Stimulated activated CD4-positive, alpha-beta T cell treated with anti-CD3 and anti-CD28 coated beads, Interleukin-1b, Interleukin-23, amount 100 ng/mL, for 48 hours (primary cell): ENCODE measurements around the gene ST6GALNAC2.
A peak's percentile ranks its signal among the peaks of the same experiment; 100 is the strongest.
"Not testable (repeated sequence)": the region's sequence is repeated elsewhere in the genome, so short reads cannot be mapped to it uniquely, and the experiment has no call there.

Source experiments
- DNase-seq: peaks from one replicate; pipeline ENCODE4 v3.0.0-alpha.2; 2020

ST6GALNAC2 gene

GRCh38 chr17:76585649-76586593 lies at the start of gene ST6GALNAC2:
Gene ST6GALNAC2, minus strand, starts transcription at chr17:76585860. Its CDS starts 52 bp downstream, at chr17:76585808.
- DNase-seq: peak; percentile 16

GRCh38 chr17:76635039-76635438 lies 49.4 kb upstream of the ST6GALNAC2 start:
- no peak for DNase-seq

- no peak for DNase-seq
These were observed 48.1 kb upstream of the ST6GALNAC2 start for GRCh38 chr17:76633628-76634328.

GRCh38 chr17:76631821-76632565 lies 46.3 kb upstream of the ST6GALNAC2 start:
- no peak for DNase-seq

GRCh38 chr17:76630151-76630550 lies 44.5 kb upstream of the ST6GALNAC2 start:
- no peak for DNase-seq

GRCh38 chr17:76627510-76627909 lies 41.9 kb upstream of the ST6GALNAC2 start:
- DNase-seq: no peak

- no peak for DNase-seq
These were observed 40.8 kb upstream of the ST6GALNAC2 start for GRCh38 chr17:76626442-76626841.

GRCh38 chr17:76625496-76625895 lies 39.8 kb upstream of the ST6GALNAC2 start:
- DNase-seq: no peak

GRCh38 chr17:76623271-76624146 lies 37.8 kb upstream of the ST6GALNAC2 start:
- DNase-seq: peak; percentile 71

GRCh38 chr17:76617838-76618237 lies 32.2 kb upstream of the ST6GALNAC2 start:
- DNase-seq: no peak

GRCh38 chr17:76614912-76615617 lies 29.4 kb upstream of the ST6GALNAC2 start:
- DNase-seq: no peak

- DNase-seq: peak; percentile 8
These were observed 28.6 kb upstream of the ST6GALNAC2 start for GRCh38 chr17:76614064-76614759.

GRCh38 chr17:76612977-76613851 lies 27.6 kb upstream of the ST6GALNAC2 start:
- DNase-seq: no peak

- no peak for DNase-seq
These were observed 26.8 kb upstream of the ST6GALNAC2 start for GRCh38 chr17:76612465-76612864.

- no peak for DNase-seq
These were observed 26.1 kb upstream of the ST6GALNAC2 start for GRCh38 chr17:76611758-76612157.

- not testable (repeated sequence) for DNase-seq
These were observed 25.6 kb upstream of the ST6GALNAC2 start for GRCh38 chr17:76611080-76611749.

GRCh38 chr17:76606685-76607084 lies 21.0 kb upstream of the ST6GALNAC2 start:
- not testable (repeated sequence) for DNase-seq

- DNase-seq: no peak
These were observed 15.4 kb upstream of the ST6GALNAC2 start for GRCh38 chr17:76601065-76601464.
